ENCODE results near the gene CDK5RAP1.

Gene CDK5RAP1

DNA sequence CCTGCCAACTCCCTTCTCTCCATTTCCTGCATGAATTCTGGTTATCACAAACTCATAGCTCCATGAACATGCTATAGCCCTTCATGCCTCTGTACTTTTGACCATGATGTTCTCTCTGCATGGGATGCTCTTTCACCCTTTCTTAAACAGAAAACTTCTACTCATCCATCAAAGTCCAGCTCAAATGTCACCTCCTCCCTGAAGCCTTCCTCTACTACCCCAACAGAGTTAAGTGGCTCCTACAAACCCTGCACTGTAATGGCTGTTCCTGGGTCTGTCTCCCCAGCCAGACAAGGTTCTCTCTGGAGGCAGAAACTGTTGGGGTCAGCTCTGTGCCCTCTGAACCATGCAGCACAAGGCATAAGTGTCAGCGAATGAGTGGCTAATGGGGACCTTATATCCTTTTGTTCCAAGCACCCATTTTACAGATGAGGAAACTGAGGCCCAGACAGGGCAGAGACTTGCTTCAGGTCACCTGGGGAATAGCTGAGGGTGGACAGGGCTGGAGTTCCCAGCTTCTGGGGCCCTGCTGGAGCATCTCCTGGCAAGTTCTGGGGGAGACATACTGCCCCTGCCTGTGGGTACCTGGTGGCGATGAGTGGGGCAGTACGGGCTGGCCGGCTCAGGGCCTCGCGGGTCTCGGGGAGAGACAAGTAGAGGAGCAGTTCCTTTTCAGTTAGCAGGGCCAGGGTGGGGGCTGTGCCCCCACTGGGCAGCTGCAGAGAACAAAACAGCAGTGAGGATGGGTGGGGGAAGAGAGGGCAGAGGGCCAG, 10.6 kb upstream of the CDK5RAP1 start:
- no peaks in the 10 kb centered on the region for H3K9me3 ChIP-seq
- H3K4me3 ChIP-seq (ENCODE audit: low read depth in 1 of 2, low read length in 1 of 2), result no peak overlapping the region
- H3K4me1 ChIP-seq (ENCODE audit: control insufficient read depth in 1 of 2, insufficient read depth in 1 of 2, low read depth in 1 of 2, low read length in 1 of 2), result no peaks in the 10 kb centered on the region
- H3K36me3 ChIP-seq, result no peaks in the 10 kb centered on the region
- H3K27me3 ChIP-seq, result no peaks in the 10 kb centered on the region
- TF ChIP-seq, protein P1, sequence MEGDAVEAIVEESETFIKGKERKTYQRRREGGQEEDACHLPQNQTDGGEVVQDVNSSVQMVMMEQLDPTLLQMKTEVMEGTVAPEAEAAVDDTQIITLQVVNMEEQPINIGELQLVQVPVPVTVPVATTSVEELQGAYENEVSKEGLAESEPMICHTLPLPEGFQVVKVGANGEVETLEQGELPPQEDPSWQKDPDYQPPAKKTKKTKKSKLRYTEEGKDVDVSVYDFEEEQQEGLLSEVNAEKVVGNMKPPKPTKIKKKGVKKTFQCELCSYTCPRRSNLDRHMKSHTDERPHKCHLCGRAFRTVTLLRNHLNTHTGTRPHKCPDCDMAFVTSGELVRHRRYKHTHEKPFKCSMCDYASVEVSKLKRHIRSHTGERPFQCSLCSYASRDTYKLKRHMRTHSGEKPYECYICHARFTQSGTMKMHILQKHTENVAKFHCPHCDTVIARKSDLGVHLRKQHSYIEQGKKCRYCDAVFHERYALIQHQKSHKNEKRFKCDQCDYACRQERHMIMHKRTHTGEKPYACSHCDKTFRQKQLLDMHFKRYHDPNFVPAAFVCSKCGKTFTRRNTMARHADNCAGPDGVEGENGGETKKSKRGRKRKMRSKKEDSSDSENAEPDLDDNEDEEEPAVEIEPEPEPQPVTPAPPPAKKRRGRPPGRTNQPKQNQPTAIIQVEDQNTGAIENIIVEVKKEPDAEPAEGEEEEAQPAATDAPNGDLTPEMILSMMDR (IDR thresholded peaks at IDR 0.05), result no peak
- no peak overlapping the region for H3K27ac ChIP-seq

DNA sequence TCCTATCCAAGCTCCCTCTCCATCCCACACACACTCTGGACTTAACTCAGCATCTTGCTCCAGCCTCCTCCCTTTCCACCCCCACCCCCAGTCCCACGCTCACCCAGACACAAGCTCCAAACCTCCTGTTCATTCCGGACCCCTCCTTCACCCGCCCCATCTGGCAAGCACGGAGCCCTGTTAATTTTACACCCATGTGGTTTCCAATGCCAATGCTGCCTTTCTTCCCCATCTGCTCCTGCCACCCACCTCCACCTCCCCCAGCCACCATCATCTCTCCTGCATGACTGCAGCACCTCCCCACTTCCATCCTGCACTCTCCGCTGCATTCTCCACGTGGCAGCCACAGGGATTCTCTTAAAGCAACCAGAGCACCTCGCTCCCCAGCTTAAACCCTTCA, 9.9 kb upstream of the CDK5RAP1 start:
- Histone ChIP-seq H3K36me3 (no peaks in the 10 kb centered on the region), H3K27me3 (no peaks in the 10 kb centered on the region), H3K4me1 (ENCODE audit: control insufficient read depth in 1 of 2, insufficient read depth in 1 of 2, low read depth in 1 of 2, low read length in 1 of 2) (no peaks in the 10 kb centered on the region), H3K4me3 (ENCODE audit: low read depth in 1 of 2, low read length in 1 of 2) (no peak overlapping the region), H3K27ac (no peak overlapping the region), H3K9me3 (no peaks in the 10 kb centered on the region)
- TF ChIP-seq, protein P1 (IDR thresholded peaks at IDR 0.05), result no peak

DNA sequence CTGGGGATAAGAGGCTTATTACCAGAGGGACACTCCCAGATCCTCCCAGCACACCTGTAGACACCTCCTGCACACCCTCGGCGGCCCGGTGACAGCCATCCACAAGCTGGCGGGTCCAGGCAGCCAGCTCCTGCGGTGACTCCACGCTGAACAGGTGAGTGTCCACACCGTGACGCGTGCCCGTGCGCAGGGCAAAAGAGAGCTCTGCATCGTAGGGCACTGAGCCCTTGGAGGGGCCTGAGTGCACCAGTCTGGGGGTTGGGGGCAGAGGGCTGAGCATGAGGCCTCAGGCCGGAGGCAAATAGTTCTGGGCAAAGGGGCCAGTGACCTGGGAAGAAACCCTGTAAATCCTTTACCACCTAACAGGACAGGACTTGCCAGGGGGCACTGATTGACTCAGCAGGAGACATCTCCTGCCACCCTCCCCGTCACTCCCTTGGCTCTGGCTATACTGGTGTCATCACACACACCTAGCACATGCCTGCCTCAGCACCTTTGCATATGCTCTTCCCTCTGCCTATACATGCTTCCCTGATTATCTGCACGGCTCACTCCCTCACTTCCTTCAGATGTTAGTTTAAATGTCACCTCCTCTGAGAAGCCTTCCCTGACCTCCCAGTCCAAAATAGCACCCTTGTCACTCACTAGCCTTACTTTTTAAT, 8.9 kb upstream of the CDK5RAP1 start:
- no peak overlapping the region for H3K27ac ChIP-seq
- H3K36me3 ChIP-seq, result no peaks in the 10 kb centered on the region
- H3K27me3 ChIP-seq, result no peaks in the 10 kb centered on the region
- no peaks in the 10 kb centered on the region for H3K9me3 ChIP-seq
- no peak overlapping the region for H3K4me3 ChIP-seq (ENCODE audit: low read depth in 1 of 2, low read length in 1 of 2)
- TF ChIP-seq, protein P1 (IDR thresholded peaks at IDR 0.05), result no peak
- H3K4me1 ChIP-seq (ENCODE audit: control insufficient read depth in 1 of 2, insufficient read depth in 1 of 2, low read depth in 1 of 2, low read length in 1 of 2), result no peaks in the 10 kb centered on the region

DNA sequence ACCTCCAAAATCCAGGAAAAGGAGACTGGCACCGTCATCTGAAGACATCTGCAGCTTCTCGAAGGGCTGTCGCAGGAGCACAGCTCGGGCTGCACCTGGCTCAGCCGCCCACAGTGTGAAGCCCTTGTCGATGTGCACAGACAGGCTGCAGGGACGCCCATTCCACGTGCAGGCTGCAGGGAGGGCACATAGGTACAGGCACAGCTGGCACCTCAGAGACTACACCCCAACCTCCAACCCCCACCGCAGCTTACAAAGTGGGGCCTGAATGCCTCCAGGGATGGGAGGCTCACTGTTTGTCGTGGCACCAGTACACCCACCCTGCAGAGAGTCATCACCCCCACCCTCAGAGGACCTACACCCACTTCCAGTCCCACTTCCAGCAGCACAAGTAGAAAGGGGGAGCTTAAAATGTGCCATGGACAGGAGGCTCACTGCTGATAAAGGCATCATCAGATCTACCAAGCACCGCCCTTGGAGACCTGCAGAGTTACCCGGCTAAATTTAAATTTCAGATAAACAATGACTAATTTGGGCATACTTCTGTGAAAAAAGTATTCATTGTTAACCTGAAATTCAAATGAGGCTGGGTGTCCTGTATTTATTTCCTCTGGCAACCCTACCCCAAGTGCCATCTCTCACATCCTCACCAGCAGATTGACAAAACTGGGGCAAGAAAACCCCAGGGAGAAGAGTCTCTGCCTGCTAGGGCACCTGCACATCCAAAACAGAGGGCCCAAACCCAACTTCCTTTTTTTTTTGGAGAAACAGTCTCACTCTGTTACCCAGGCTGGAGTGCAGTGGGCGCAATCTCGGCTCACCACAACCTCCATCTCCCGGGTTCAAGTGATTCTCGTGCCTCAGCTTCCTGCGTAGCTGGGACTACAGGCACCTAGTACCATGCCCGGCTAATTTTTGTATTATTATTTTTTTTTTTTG, 7.7 kb upstream of the CDK5RAP1 start:
- Histone ChIP-seq H3K4me3 (ENCODE audit: low read depth in 1 of 2, low read length in 1 of 2) (no peak overlapping the region), H3K4me1 (ENCODE audit: control insufficient read depth in 1 of 2, insufficient read depth in 1 of 2, low read depth in 1 of 2, low read length in 1 of 2) (no peaks in the 10 kb centered on the region), H3K9me3 (no peaks in the 10 kb centered on the region), H3K27ac (no peak overlapping the region), H3K27me3 (no peaks in the 10 kb centered on the region), H3K36me3 (no peaks in the 10 kb centered on the region)
- TF ChIP-seq, protein P1 (IDR thresholded peaks at IDR 0.05), result no peak

DNA sequence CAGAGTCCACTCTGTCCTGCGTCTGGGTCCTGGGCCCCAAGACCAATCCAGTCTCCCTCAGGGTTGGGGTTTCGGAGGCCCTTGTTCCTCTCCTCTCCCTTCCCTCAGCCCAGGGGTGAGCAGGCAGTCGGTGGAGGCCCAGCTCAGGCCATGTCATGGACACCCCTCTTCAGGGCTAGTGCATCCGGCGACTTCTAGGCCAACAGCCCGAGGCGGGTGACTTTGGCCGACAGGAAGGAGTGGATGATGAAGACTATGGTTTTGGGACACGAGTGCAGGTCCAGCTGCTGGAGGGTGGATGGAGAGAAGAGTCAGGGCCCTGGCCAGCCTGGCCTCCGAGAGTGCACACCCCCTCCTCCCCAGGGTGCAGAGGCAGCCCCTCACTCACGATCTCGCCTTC, 7.0 kb upstream of the CDK5RAP1 start:
- TF ChIP-seq, protein P1 (IDR thresholded peaks at IDR 0.05), result no peak
- Histone ChIP-seq H3K36me3 (no peaks in the 10 kb centered on the region), H3K4me3 (ENCODE audit: low read depth in 1 of 2, low read length in 1 of 2) (no peak overlapping the region), H3K4me1 (ENCODE audit: control insufficient read depth in 1 of 2, insufficient read depth in 1 of 2, low read depth in 1 of 2, low read length in 1 of 2) (no peaks in the 10 kb centered on the region), H3K27me3 (no peaks in the 10 kb centered on the region), H3K27ac (no peak overlapping the region), H3K9me3 (no peaks in the 10 kb centered on the region)

All from neutrophil (primary cell).